ENCODE measurements around the gene PKDCC.

PKDCC gene

GRCh38 chr2:42072349-42073118 is 24.7 kb downstream of the PKDCC start:
- no peak for TF ChIP-seq CTCF (IDR thresholded peaks at IDR 0.05; ENCODE audit: unreplicated experiment in 3 of 3)
- H3K4me3 Mint-ChIP-seq, result peak overlapping the region in 2 of 3 experiments; percentile 54 to 64
- H3K27ac Mint-ChIP-seq, result peak overlapping the region; percentile 76 to 97 (median 87)
- peaks cover 61% of the 10 kb centered on the region for H3K4me1 Mint-ChIP-seq
- H3K27me3 Mint-ChIP-seq (ENCODE audit: low read depth), result peaks cover 17% of the 10 kb centered on the region
- no peaks in the 10 kb centered on the region for H3K36me3 Mint-ChIP-seq (ENCODE audit: low read depth)
- no peaks in the 10 kb centered on the region for H3K9me3 Mint-ChIP-seq

- Mint-ChIP-seq H3K36me3 (ENCODE audit: low read depth) (no peaks in the 10 kb centered on the region), H3K9me3 (no peaks in the 10 kb centered on the region), H3K4me1 (peaks cover 60% of the 10 kb centered on the region), H3K4me3 (no peak overlapping the region), H3K27me3 (ENCODE audit: low read depth) (peaks cover 15% of the 10 kb centered on the region), H3K27ac (peak overlapping the region; percentile 3 to 76 (median 75))
- TF ChIP-seq CTCF (IDR thresholded peaks at IDR 0.05; ENCODE audit: unreplicated experiment in 3 of 3), result no peak
Observed at GRCh38 chr2:42073739-42074503, 26.1 kb downstream of the PKDCC start.

- Mint-ChIP-seq H3K27ac (peak overlapping the region in 2 of 3 experiments; percentile 75 to 76), H3K36me3 (ENCODE audit: low read depth) (no peaks in the 10 kb centered on the region), H3K4me3 (no peak overlapping the region), H3K27me3 (ENCODE audit: low read depth) (peaks cover 22% of the 10 kb centered on the region), H3K9me3 (no peaks in the 10 kb centered on the region), H3K4me1 (peaks cover 57% of the 10 kb centered on the region)
- no peak for TF ChIP-seq CTCF (IDR thresholded peaks at IDR 0.05; ENCODE audit: unreplicated experiment in 3 of 3)
Observed at GRCh38 chr2:42074661-42075060, 26.8 kb downstream of the PKDCC start.

- H3K36me3 Mint-ChIP-seq (ENCODE audit: low read depth), result no peaks in the 10 kb centered on the region
- no peak overlapping the region for H3K4me3 Mint-ChIP-seq
- H3K27ac Mint-ChIP-seq, result peak overlapping the region in 2 of 3 experiments; percentile 55 to 78
- peaks cover 49% of the 10 kb centered on the region for H3K4me1 Mint-ChIP-seq
- H3K9me3 Mint-ChIP-seq, result no peaks in the 10 kb centered on the region
- peaks cover 24% of the 10 kb centered on the region for H3K27me3 Mint-ChIP-seq (ENCODE audit: low read depth)
- no peak for TF ChIP-seq CTCF (IDR thresholded peaks at IDR 0.05; ENCODE audit: unreplicated experiment in 3 of 3)
Observed at GRCh38 chr2:42076357-42077225, 28.8 kb downstream of the PKDCC start.

- H3K27ac Mint-ChIP-seq, result peak overlapping the region in 2 of 3 experiments; percentile 55 to 78
- H3K9me3 Mint-ChIP-seq, result no peaks in the 10 kb centered on the region
Observed at GRCh38 chr2:42077343-42077742, 29.5 kb downstream of the PKDCC start.

More at GRCh38 chr2:42077343-42077742, 29.5 kb downstream of the PKDCC start:
- peaks cover 41% of the 10 kb centered on the region for H3K4me1 Mint-ChIP-seq
- peaks cover 24% of the 10 kb centered on the region for H3K27me3 Mint-ChIP-seq (ENCODE audit: low read depth)
- no peaks in the 10 kb centered on the region for H3K36me3 Mint-ChIP-seq (ENCODE audit: low read depth)
- H3K4me3 Mint-ChIP-seq, result peak overlapping the region in 1 of 3 experiments; percentile 11
- TF ChIP-seq CTCF (IDR thresholded peaks at IDR 0.05; ENCODE audit: unreplicated experiment in 3 of 3), result peak in 2 of 3 experiments; percentile 13 to 16
